Neural cell (in vitro differentiated cells): ENCODE measurements around the gene GPR62. TPM values are rescaled to one million over a fixed set of nuclear protein-coding genes. Genes with fewer than 3 reads are reported as not detected.

Experiments used
- H2AFZ ChIP-seq: fragments of 200-600, 300-800 bp; sonication (generic), shearing (Covaris generic); 2 replicates; pipeline ENCODE4 v1.6.0; 2014; ENCODE audit warnings: low read depth, mild to moderate bottlenecking, antibody characterized with exemption, low read length, moderate library complexity
- H3F3A ChIP-seq: fragments of 200-600 bp; shearing (Covaris generic); 2 replicates; pipeline ENCODE4 v1.6.1; 2016; ENCODE audit warnings: mild to moderate bottlenecking, moderate library complexity, mixed read lengths, antibody characterized with exemption, low read length; ENCODE audit not compliant: insufficient read depth, poor library complexity, severe bottlenecking
- H3K27ac ChIP-seq: fragments of 200-600, 300-800 bp; sonication (generic), shearing (Covaris generic); 2 replicates; pipeline ENCODE4 v1.5.1; 2014; ENCODE audit warnings: mild to moderate bottlenecking, low read length, moderate library complexity
- H3K27me3 ChIP-seq: fragments of 300-800, 200-600 bp; sonication (generic), shearing (Covaris generic); 2 replicates; pipeline ENCODE4 v1.6.0; 2014; ENCODE audit warnings: mild to moderate bottlenecking, low read depth, low read length, moderate library complexity; ENCODE audit not compliant: insufficient read depth
- H3K36me3 ChIP-seq: fragments of 300-800, 200-600 bp; sonication (generic), shearing (Covaris generic); 2 replicates; pipeline ENCODE4 v1.5.1; 2014; ENCODE audit warnings: mild to moderate bottlenecking, antibody characterized with exemption, low read length, moderate library complexity; ENCODE audit not compliant: insufficient read depth
- H3K4me2 ChIP-seq: fragments of 300-800, 200-600 bp; sonication (generic), shearing (Covaris generic); 2 replicates; pipeline ENCODE4 v1.6.0; 2014; ENCODE audit warnings: mild to moderate bottlenecking, low read length
- H3K4me3 ChIP-seq: fragments of 300-800, 200-600 bp; sonication (generic), shearing (Covaris generic); 2 replicates; pipeline ENCODE4 v1.5.1; 2014; ENCODE audit warnings: mild to moderate bottlenecking, low read length, moderate library complexity
- H3K79me2 ChIP-seq: fragments of 200-600 bp; shearing (Covaris generic); replicated peaks from 2 replicates; pipeline ENCODE4 v1.6.0; 2014; ENCODE audit warnings: mild to moderate bottlenecking, low read length, moderate library complexity; ENCODE audit not compliant: insufficient read depth
- H3K9ac ChIP-seq: fragments of 300-800, 200-600 bp; sonication (generic), shearing (Covaris generic); 2 replicates; pipeline ENCODE4 v1.6.1; 2016; ENCODE audit warnings: mild to moderate bottlenecking, low read length, mixed read lengths
- H3K9me2 ChIP-seq: fragments of 200-600 bp; shearing (Covaris generic); 2 replicates; pipeline ENCODE4 v1.6.1; 2016; ENCODE audit warnings: mild to moderate bottlenecking, low read length, mixed read lengths; ENCODE audit not compliant: insufficient read depth
- H3K9me3 ChIP-seq: fragments of 200-600, 300-800 bp; sonication (generic), shearing (Covaris generic); 2 replicates; pipeline ENCODE4 v1.6.1; 2016; ENCODE audit warnings: mild to moderate bottlenecking, mixed run types, low read length, moderate library complexity, mixed read lengths
- H4K20me1 ChIP-seq: fragments of 200-600 bp; shearing (Covaris generic); 2 replicates; pipeline ENCODE4 v1.6.1; 2016; ENCODE audit warnings: mild to moderate bottlenecking, mixed run types; ENCODE audit not compliant: insufficient read depth
- CTCF ChIP-seq: fragments of 450-650 bp; IDR thresholded peaks from 2 replicates; pipeline ENCODE4 v1.5.1; 2014; ENCODE audit warnings: antibody characterized with exemption, mild to moderate bottlenecking, moderate library complexity; ENCODE audit not compliant: poor library complexity, severe bottlenecking
- EP300 ChIP-seq: fragments of 450-650 bp; conservative IDR thresholded peaks from 2 replicates; pipeline ENCODE4 v1.6.1; 2014; ENCODE audit warnings: antibody characterized with exemption, mild to moderate bottlenecking, moderate library complexity; ENCODE audit not compliant: poor library complexity, severe bottlenecking
- EZH2 ChIP-seq: fragments of 200-600, 300-800 bp; shearing (Covaris generic), sonication (generic); IDR thresholded peaks from 2 replicates; pipeline ENCODE4 v1.6.1; 2014; ENCODE audit warnings: antibody characterized with exemption, low read length, borderline replicate concordance, mild to moderate bottlenecking; ENCODE audit not compliant: insufficient read depth, poor library complexity, severe bottlenecking
- MXI1 ChIP-seq: fragments of 450-650 bp; conservative IDR thresholded peaks from 2 replicates; pipeline ENCODE4 v1.6.1; 2014; ENCODE audit warnings: antibody characterized with exemption, mild to moderate bottlenecking; ENCODE audit not compliant: poor library complexity, severe bottlenecking
- POLR2AphosphoS5 ChIP-seq: IDR thresholded peaks from 2 replicates; pipeline ENCODE4 v1.6.1; 2012
- RAD21 ChIP-seq: fragments of 450-650 bp; conservative IDR thresholded peaks from 2 replicates; pipeline ENCODE4 v1.6.1; 2014; ENCODE audit warnings: antibody characterized with exemption, mild to moderate bottlenecking, moderate library complexity
- REST ChIP-seq: IDR thresholded peaks from 2 replicates; pipeline ENCODE4 v1.6.1; 2012; ENCODE audit warnings: borderline replicate concordance
- SMC3 ChIP-seq: fragments of 450-650 bp; conservative IDR thresholded peaks from 2 replicates; pipeline ENCODE4 v1.6.1; 2014; ENCODE audit warnings: antibody characterized with exemption, mild to moderate bottlenecking, moderate library complexity; ENCODE audit not compliant: poor library complexity
- TAF1 ChIP-seq: IDR thresholded peaks from 2 replicates; pipeline ENCODE4 v1.6.1; 2012; ENCODE audit warnings: low read depth
- polyA plus RNA-seq: library from polyadenylated mRNA; depleted of rRNA; stranded (reverse); fragments of >200 nt; gene quantifications from 2 replicates; pipeline ENCODE4 v1.2.3, GENCODE V29; 2014

GPR62 gene
- polyA plus RNA-seq, 1 donor from 2014 or later: not detected

GRCh38 chr3:51999846-52000245 is 44.7 kb downstream of the GPR62 start:
- Histone ChIP-seq H3K4me3 (no peak overlapping the region), H3K79me2 (peaks cover 5% of the 10 kb centered on the region), H2AFZ (no peak overlapping the region), H4K20me1 (no peaks in the 10 kb centered on the region), H3K27ac (no peak overlapping the region), H3K36me3 (no peaks in the 10 kb centered on the region), H3K27me3 (no peaks in the 10 kb centered on the region), H3K9me3 (no peaks in the 10 kb centered on the region), H3K4me2 (no peak overlapping the region), H3F3A (no peaks in the 10 kb centered on the region), H3K9me2 (no peaks in the 10 kb centered on the region), H3K9ac (no peak overlapping the region)
- TF ChIP-seq MXI1 (no peak), EZH2 (no peak), POLR2AphosphoS5 (no peak), EP300 (no peak), RAD21 (no peak), CTCF (no peak), TAF1 (no peak), SMC3 (no peak), REST (no peak)

GRCh38 chr3:52001443-52001974 is 46.3 kb downstream of the GPR62 start:
- H3K79me2 ChIP-seq: no peaks in the 10 kb centered on the region
- no peaks in the 10 kb centered on the region for H3K9me2 ChIP-seq
- H3K4me3 ChIP-seq: peak overlapping the region; percentile 54
- peak overlapping the region; percentile 43 for H3K4me2 ChIP-seq
- H3F3A ChIP-seq: no peaks in the 10 kb centered on the region
- no peak overlapping the region for H2AFZ ChIP-seq
- H3K27me3 ChIP-seq: no peaks in the 10 kb centered on the region
- H3K36me3 ChIP-seq: no peaks in the 10 kb centered on the region
- no peaks in the 10 kb centered on the region for H3K9me3 ChIP-seq
- TF ChIP-seq RAD21 (peak; percentile 100), EZH2 (no peak), CTCF (peak; percentile 100), TAF1 (no peak), POLR2AphosphoS5 (peak; percentile 52), SMC3 (peak; percentile 99), MXI1 (peak; percentile 45), REST (no peak), EP300 (peak; percentile 35)
- peak overlapping the region; percentile 74 for H3K27ac ChIP-seq
- H4K20me1 ChIP-seq: no peaks in the 10 kb centered on the region
- H3K9ac ChIP-seq: peak overlapping the region; percentile 66
